ENCODE measurements around the gene TMEM151A. TPM values are rescaled to one million over a fixed set of nuclear protein-coding genes. Genes with fewer than 3 reads are reported as not detected.

TMEM151A gene
- total RNA-seq (10 to 100 TPM in 2 of 5 donors, 1 to 10 TPM in 1, not detected in 2; 2.8 to 19.6 (median 18.3) TPM), polyA plus RNA-seq (1 to 10 TPM in 2 of 3 donors, under 1 TPM in 1; 0.46 to 2.8 (median 2.4) TPM)
- long read RNA-seq, donor 1 = 0 reads
- long read RNA-seq, donor 2 = 0 reads
- long read RNA-seq, donor 3 = 0 reads
- long read RNA-seq, donor 4 = 0 reads
- long read RNA-seq, donor 5 = 0 reads
- long read RNA-seq, donor 6, partial matches to known transcripts = 0 of 1 reads
- long read RNA-seq, donor 6, other reads (novel, unspliced or antisense) = 0 of 1 reads
- long read RNA-seq, donor 7, partial matches to known transcripts = 0 of 1 reads
- long read RNA-seq, donor 7, other reads (novel, unspliced or antisense) = 0 of 1 reads
- long read RNA-seq, donor 8, partial matches to known transcripts = 0 of 2 reads
- long read RNA-seq, donor 8, other reads (novel, unspliced or antisense) = 0 of 2 reads
- long read RNA-seq, donor 9, partial matches to known transcripts = 0 of 1 reads
- long read RNA-seq, donor 9, other reads (novel, unspliced or antisense) = 0 of 1 reads
- long read RNA-seq, donor 10, partial matches to known transcripts = 0 of 1 reads
- long read RNA-seq, donor 10, other reads (novel, unspliced or antisense) = 0 of 1 reads

DNA sequence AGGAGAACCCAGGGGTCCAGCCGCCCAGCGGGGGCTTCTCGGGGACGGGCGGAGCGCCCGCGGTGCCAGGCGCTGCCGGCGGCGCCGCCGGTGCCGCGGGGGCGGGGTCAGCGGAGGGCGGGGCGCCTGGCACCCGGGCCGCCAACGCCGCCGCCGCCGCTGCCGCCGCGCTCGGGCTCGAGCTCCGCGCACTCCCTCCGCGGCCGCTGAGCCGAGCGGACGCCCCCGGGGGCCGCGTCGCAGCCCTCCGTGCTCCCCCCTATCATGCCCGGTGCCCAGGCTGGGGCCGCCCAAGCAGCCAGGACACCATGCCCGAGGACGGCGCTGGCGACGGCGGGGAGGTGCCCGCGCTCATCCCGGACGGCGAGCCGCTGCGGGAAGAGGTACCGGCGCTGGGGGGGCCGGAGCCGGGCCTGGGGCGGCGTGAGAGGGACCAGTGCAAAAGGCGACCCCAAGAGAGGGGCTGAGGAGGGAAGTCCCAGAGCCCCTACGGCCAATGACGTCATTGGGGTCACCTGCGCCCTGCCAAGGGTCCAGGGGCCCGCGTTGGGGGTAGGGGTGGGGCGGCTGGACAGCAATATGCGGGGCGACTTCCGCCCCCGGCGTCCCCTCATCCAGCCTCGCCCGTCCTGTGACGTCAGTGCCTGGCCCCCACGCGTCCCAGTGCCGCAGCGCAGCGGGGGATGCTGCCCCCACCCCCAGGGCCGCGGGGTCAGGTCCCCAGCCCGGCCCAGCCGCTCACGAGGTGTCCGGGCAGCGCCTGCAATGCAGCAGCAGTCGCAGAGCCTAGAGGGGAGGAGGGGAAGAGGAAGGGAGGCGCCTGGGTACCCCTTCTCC, at the start of gene TMEM151A:
TSS of gene TMEM151A (plus strand) at position 189 of the 837 bp plus-strand sequence. CDS start at position 309, 120 bp downstream.
- peak; percentile 44 to 70 for DNase-seq
- TF ChIP-seq, protein P1, sequence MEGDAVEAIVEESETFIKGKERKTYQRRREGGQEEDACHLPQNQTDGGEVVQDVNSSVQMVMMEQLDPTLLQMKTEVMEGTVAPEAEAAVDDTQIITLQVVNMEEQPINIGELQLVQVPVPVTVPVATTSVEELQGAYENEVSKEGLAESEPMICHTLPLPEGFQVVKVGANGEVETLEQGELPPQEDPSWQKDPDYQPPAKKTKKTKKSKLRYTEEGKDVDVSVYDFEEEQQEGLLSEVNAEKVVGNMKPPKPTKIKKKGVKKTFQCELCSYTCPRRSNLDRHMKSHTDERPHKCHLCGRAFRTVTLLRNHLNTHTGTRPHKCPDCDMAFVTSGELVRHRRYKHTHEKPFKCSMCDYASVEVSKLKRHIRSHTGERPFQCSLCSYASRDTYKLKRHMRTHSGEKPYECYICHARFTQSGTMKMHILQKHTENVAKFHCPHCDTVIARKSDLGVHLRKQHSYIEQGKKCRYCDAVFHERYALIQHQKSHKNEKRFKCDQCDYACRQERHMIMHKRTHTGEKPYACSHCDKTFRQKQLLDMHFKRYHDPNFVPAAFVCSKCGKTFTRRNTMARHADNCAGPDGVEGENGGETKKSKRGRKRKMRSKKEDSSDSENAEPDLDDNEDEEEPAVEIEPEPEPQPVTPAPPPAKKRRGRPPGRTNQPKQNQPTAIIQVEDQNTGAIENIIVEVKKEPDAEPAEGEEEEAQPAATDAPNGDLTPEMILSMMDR (IDR thresholded peaks at IDR 0.05) = no peak
- TF ChIP-seq POLR2AphosphoS5 (IDR thresholded peaks at IDR 0.05) = no peak
- no peak for TF ChIP-seq POLR2A (IDR thresholded peaks at IDR 0.05)
- no peak for TF ChIP-seq EP300 (IDR thresholded peaks at IDR 0.05)
- H3K27me3 ChIP-seq = peaks cover 0 to 58% (median 19%) of the 10 kb centered on the region in 3 donors

DNA sequence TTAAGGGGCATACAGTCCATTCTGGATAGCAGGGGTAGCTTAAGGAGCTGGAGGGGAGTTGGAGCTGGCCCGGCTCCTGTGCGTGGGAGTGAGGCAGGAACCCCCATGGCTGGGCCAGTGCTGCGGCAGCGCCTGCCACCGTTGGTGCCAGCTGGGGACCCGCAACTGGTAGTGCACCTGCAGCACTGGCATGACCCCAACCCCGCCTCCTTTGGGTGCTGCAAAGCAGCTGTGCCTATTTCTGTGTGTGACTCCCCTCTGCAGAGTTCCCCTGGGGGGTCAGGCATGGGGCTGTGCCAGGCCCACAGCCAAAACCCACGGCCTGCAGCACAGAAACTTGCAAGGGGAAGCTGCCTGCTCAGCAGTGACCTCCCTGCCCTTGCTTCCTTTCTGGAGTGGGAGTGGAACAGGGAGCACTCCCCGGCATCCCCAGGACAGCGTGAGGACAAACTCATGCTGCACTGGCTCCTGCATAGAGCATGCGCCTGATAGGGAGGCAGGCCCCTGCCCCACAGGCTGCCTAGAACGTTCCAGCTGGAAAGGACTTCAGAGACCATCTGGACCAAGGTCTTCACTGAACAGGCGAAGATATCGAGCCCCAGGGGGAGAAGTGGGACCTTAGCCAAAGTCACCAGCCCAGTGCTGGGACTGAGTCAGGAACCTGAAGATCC, 49.5 kb upstream of the TMEM151A start:
- Histone ChIP-seq H3K9me3 (no peaks in the 10 kb centered on the region), H3K4me1 (no peaks in the 10 kb centered on the region), H3K27me3 (no peaks in the 10 kb centered on the region), H3K4me3 (no peak overlapping the region), H3K36me3 (peaks cover 21 to 94% (median 91%) of the 10 kb centered on the region in 4 donors), H3K27ac (no peak overlapping the region)
- intact Hi-C loops (cut with DNase I; ENCODE audit: low total_unique reads) = no loop called here
- no peak for DNase-seq
- WGBS, 5 donors = 66 to 88% (median 84%) methylated on average over 7 to 14 of the region's 14 CpGs
- TF ChIP-seq POLR2A (IDR thresholded peaks at IDR 0.05) = no peak
- no peak for TF ChIP-seq POLR2AphosphoS5 (IDR thresholded peaks at IDR 0.05)
- TF ChIP-seq, protein P1 (IDR thresholded peaks at IDR 0.05) = no peak
- TF ChIP-seq EP300 (IDR thresholded peaks at IDR 0.05) = no peak

More for the DNA sequence above, at the start of gene TMEM151A:
- intact Hi-C loops (cut with DNase I; ENCODE audit: low total_unique reads) = no loop called here
- Histone ChIP-seq H3K4me3 (peak within 1 kb of the TSS; percentile 54 to 69 (median 55)), H3K4me1 (peaks cover 25 to 51% (median 45%) of the 10 kb centered on the region in 4 donors), H3K36me3 (peaks cover 0 to 3% (median 0%) of the 10 kb centered on the region in 4 donors), H3K27ac (peak within 1 kb of the TSS; percentile 50 to 72 (median 61)), H3K9me3 (no peaks in the 10 kb centered on the region)
- 1 to 4% (median 1%) methylated on average over 15 to 95 of the region's 95 CpGs for WGBS, 5 donors

DNA sequence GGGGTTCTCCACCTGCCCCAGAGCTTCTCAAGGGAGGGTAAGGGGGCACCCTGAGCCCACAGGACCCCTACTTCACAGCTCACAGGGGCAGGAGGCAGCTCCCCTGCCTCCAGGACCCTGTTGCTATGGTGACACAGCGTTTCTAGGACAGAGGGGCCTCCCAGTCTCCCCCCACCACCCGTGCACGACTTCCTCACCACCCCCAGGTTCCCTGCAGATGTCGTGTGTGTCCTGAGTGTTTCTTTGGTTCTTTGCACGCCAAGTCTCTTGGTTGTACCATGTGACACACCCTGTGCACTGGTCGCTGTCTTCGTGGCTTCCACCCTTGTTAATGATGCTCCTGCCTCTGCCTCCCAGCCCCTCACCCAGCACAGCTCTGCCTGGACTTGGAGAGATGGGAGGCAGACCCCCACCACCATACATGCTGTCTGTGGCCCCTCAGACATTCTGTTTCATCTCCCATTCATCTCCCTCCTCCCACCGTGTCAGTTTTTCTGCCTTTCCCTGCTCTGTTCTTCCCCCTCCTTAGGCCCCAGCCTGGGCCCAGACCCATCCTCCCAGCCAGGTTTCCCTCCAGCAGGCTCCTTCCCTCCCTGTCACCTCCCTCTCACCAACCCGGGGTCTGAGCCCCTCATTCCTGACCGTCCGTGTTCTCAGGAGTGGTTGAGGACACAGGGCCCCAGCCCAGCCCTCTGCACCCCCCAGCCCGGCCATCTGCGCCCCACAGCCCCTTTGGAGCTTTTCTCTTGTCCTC, 47.7 kb upstream of the TMEM151A start:
- WGBS, 5 donors = 78 to 87% (median 79%) methylated on average over 13 of the region's 13 CpGs
- DNase-seq = no peak
- Histone ChIP-seq H3K27ac (no peak overlapping the region), H3K9me3 (no peaks in the 10 kb centered on the region), H3K4me1 (no peaks in the 10 kb centered on the region), H3K27me3 (no peaks in the 10 kb centered on the region), H3K4me3 (no peak overlapping the region), H3K36me3 (peaks cover 11 to 88% (median 83%) of the 10 kb centered on the region in 4 donors)
- TF ChIP-seq POLR2AphosphoS5 (IDR thresholded peaks at IDR 0.05) (no peak), EP300 (IDR thresholded peaks at IDR 0.05) (no peak), POLR2A (IDR thresholded peaks at IDR 0.05) (no peak)
- TF ChIP-seq, protein P1 (IDR thresholded peaks at IDR 0.05) = no peak
- intact Hi-C loops (cut with DNase I; ENCODE audit: low total_unique reads) = no loop called here
